HCT116 (cell line): ENCODE results near the gene CPEB3. TPM values are rescaled to one million over a fixed set of nuclear protein-coding genes. Genes with fewer than 3 reads are reported as not detected.

Source experiments
- ATAC-seq: fragments of 200-7000 bp; cut with Tn5 transposase; 2 replicates; pipeline ENCODE4 v1.9.1; 2020; ENCODE audit warnings: mild to moderate bottlenecking, moderate library complexity
- BruUV-seq: library from RNA; stranded (reverse); fragments of 400-500 nt; replicated peaks from 2 replicates; lab custom pipeline; 2021; lab: Mats Ljungman, UMichigan
- CTCF ChIA-PET: fragments of 300-600 bp; sonication (Branson Sonifier 250); formaldehyde crosslinking; loops from one replicate; lab custom pipeline; 2021; ENCODE audit warnings: antibody characterized with exemption; lab: Charles Lee
- POLR2A ChIA-PET: fragments of 300-600, 350-600 bp; sonication (Branson Sonifier 250); formaldehyde crosslinking; loops from one replicate; lab custom pipeline; 2021; ENCODE audit warnings: antibody characterized with exemption; lab: Charles Lee
- RAD21 ChIA-PET, 2 experiments: fragments of 300-600 bp; sonication (Branson Sonifier 250); formaldehyde crosslinking; loops; one replicate each; lab custom pipeline; 2023; ENCODE audit warnings: low total read pairs in 2 of 2; ENCODE audit not compliant: uncharacterized antibody in 2 of 2, unreplicated experiment in 2 of 2, low non-redundant PET in 1 of 2; lab: Charles Lee
- DNase-seq: peaks from one replicate; pipeline ENCODE4 v3.0.0-alpha.2; 2010; ENCODE audit warnings: low read depth, low spot score
- H2AFZ ChIP-seq: fragments of 200-600 bp; shearing (Covaris generic), sonication (generic); 2 replicates; pipeline ENCODE4 v1.6.1; 2017; ENCODE audit warnings: low read depth, mixed run types, mixed read lengths, antibody characterized with exemption, low read length; ENCODE audit not compliant: poor library complexity, severe bottlenecking
- H3K27ac ChIP-seq: 2 replicates; pipeline ENCODE4 v1.5.1; 2012; ENCODE audit warnings: low read depth, low read length
- H3K27me3 ChIP-seq: fragments of 200-600 bp; sonication (generic); 2 replicates; pipeline ENCODE4 v1.6.1; 2016; ENCODE audit warnings: mixed run types, low read length, mixed read lengths; ENCODE audit not compliant: insufficient read depth
- H3K36me3 ChIP-seq, 2 experiments: fragments of 200-500 bp in 1 of 2; fragments of 200-600 bp in 1 of 2; sonication (Bioruptor generic) in 1 of 2; sonication (generic) in 1 of 2; 2 replicates each; pipeline versions ENCODE4 v1.5.1 to v1.6.1; 2014 to 2016; ENCODE audit warnings: low read length in 2 of 2, inconsistent platforms in 1 of 2, mixed read lengths in 1 of 2, mixed run types in 1 of 2; ENCODE audit not compliant: insufficient read depth in 2 of 2, control insufficient read depth in 1 of 2
- H3K4me1 ChIP-seq, 2 experiments: fragments of 200-600 bp in 1 of 2; sonication (generic) in 1 of 2; 2 replicates each; pipeline versions ENCODE4 v1.5.1 to v1.6.1; 2012 to 2017; ENCODE audit warnings: low read length in 2 of 2, inconsistent platforms in 1 of 2, mild to moderate bottlenecking in 1 of 2, mixed read lengths in 1 of 2, mixed run types in 1 of 2, moderate library complexity in 1 of 2; ENCODE audit not compliant: insufficient read depth in 2 of 2, control insufficient read depth in 1 of 2
- H3K4me2 ChIP-seq: fragments of 200-600 bp; sonication (generic); 2 replicates; pipeline ENCODE4 v1.6.1; 2017; ENCODE audit warnings: mixed run types, low read length, mixed read lengths
- H3K4me3 ChIP-seq, 2 experiments: fragments of 200-600 bp in 1 of 2; sonication (generic) in 1 of 2; replicated peaks in 1 of 2; 2 replicates each; pipeline ENCODE4 v1.5.1; 2011 to 2016; ENCODE audit warnings: low read length in 2 of 2, control low read depth in 1 of 2, low read depth in 1 of 2, mild to moderate bottlenecking in 1 of 2, mixed read lengths in 1 of 2, mixed run types in 1 of 2
- H3K79me2 ChIP-seq: fragments of 200-600 bp; sonication (generic); 2 replicates; pipeline ENCODE4 v1.6.1; 2017; ENCODE audit warnings: mild to moderate bottlenecking, mixed run types, low read length, moderate library complexity, mixed read lengths; ENCODE audit not compliant: insufficient read depth
- H3K9ac ChIP-seq: fragments of 200-600 bp; sonication (generic); 2 replicates; pipeline ENCODE4 v1.6.1; 2016; ENCODE audit warnings: low read length, mixed read lengths
- H3K9me2 ChIP-seq: fragments of 200-600 bp; sonication (generic), shearing (Covaris generic); 2 replicates; pipeline ENCODE4 v1.6.1; 2017; ENCODE audit warnings: mixed run types, mild to moderate bottlenecking, moderate library complexity; ENCODE audit not compliant: insufficient read depth
- H3K9me3 ChIP-seq, 2 experiments: fragments of 200-500 bp in 1 of 2; fragments of 200-600 bp in 1 of 2; sonication (Bioruptor generic) in 1 of 2; sonication (generic) in 1 of 2; 2 replicates each; pipeline ENCODE4 v1.6.1; 2014 to 2017; ENCODE audit warnings: low read length in 2 of 2, mixed read lengths in 2 of 2, inconsistent platforms in 1 of 2, low read depth in 1 of 2, mild to moderate bottlenecking in 1 of 2, mixed run types in 1 of 2, moderate library complexity in 1 of 2; ENCODE audit not compliant: control insufficient read depth in 1 of 2, insufficient read depth in 1 of 2
- H4K20me1 ChIP-seq: fragments of 200-600 bp; sonication (generic), shearing (Covaris generic); 2 replicates; pipeline ENCODE4 v1.6.1; 2017; ENCODE audit warnings: mixed run types, mild to moderate bottlenecking, moderate library complexity; ENCODE audit not compliant: insufficient read depth
- CBX3 ChIP-seq: IDR thresholded peaks from 2 replicates; pipeline ENCODE4 v1.6.1; 2012; ENCODE audit warnings: low read depth
- EGR1 ChIP-seq: IDR thresholded peaks from 2 replicates; pipeline ENCODE4 v1.6.1; 2012; ENCODE audit warnings: low read depth
- EZH2 ChIP-seq: fragments of 200-600 bp; sonication (generic); IDR thresholded peaks from 2 replicates; pipeline ENCODE4 v1.6.1; 2017; ENCODE audit warnings: antibody characterized with exemption, mixed run types
- EZH2phosphoT487 ChIP-seq: fragments of 200-600 bp; IDR thresholded peaks from 2 replicates; pipeline ENCODE4 v1.6.1; 2018; ENCODE audit warnings: antibody characterized with exemption, borderline replicate concordance
- FOSL1 ChIP-seq: IDR thresholded peaks from 2 replicates; pipeline ENCODE4 v1.6.1; 2012; ENCODE audit warnings: low read depth
- JUND ChIP-seq: IDR thresholded peaks from 2 replicates; pipeline ENCODE4 v1.6.1; 2012
- MAX ChIP-seq: IDR thresholded peaks from 2 replicates; pipeline ENCODE4 v1.6.1; 2012
- POLR2A ChIP-seq: IDR thresholded peaks from 2 replicates; pipeline ENCODE4 v1.7.0; 2011; ENCODE audit warnings: borderline replicate concordance; ENCODE audit not compliant: insufficient read depth, insufficient read length; ENCODE audit errors: extremely low read depth
- SIN3A ChIP-seq: IDR thresholded peaks from 2 replicates; pipeline ENCODE4 v1.6.1; 2012; ENCODE audit warnings: low read depth
- SRF ChIP-seq: IDR thresholded peaks from 2 replicates; pipeline ENCODE4 v1.6.1; 2012; ENCODE audit warnings: low read depth
- TCF7L2 ChIP-seq: IDR thresholded peaks from 2 replicates; pipeline ENCODE4 v1.7.0; 2011; ENCODE audit warnings: borderline replicate concordance, inconsistent platforms; ENCODE audit not compliant: insufficient read depth, insufficient read length; ENCODE audit errors: extremely low read depth
- ZBTB33 ChIP-seq: IDR thresholded peaks from 2 replicates; pipeline ENCODE4 v1.6.1; 2011; ENCODE audit warnings: mild to moderate bottlenecking, low read length, moderate library complexity; ENCODE audit not compliant: insufficient replicate concordance; ENCODE audit errors: extremely low read depth
- ZFX ChIP-seq: fragments of 450-650 bp; IDR thresholded peaks from 2 replicates; pipeline ENCODE4 v1.6.1; 2017
- ZNF274 ChIP-seq: fragments of 200-500 bp; sonication (Bioruptor generic); IDR thresholded peaks from 2 replicates; pipeline ENCODE4 v1.6.1; 2014; ENCODE audit warnings: mild to moderate bottlenecking, low read depth, low read length, inconsistent platforms
- intact Hi-C: fragments of 100-400 bp; cut with micrococcal nuclease; formaldehyde crosslinking; loops from 2 replicates; pipeline ENCODE4 v1.10.0; 2022
- total RNA-seq: library from RNA; stranded (reverse); gene quantifications from one replicate; pipeline ENCODE4 v1.2.1, GENCODE V29; 2021; ENCODE audit not compliant: unreplicated experiment
- TF ChIP-seq, protein P1 (sequence below): IDR thresholded peaks from 2 replicates; pipeline ENCODE4 v1.6.1; 2012

The CPEB3 gene
- total RNA-seq, 1 experiment from 2014 or later: 3.0 TPM

DNA sequence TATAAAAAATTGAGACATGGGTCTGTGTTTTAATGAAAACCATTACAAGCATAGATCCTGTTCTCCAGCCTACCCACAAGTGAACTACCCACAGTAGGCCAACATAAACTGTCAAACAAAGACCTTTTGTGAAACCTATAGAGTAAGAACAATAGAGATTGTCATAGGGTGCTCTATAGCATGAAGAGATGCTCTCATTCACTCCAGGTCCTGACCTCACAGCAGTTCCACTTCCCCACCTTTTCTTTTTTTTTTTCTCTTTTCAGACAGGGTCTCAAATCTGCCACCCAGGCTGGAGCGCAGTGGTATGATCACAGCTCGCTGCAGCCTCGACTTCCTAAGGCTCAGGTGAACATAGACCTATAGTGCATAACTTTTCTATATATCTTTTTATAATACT lies 72.3 kb downstream of the CPEB3 start:
- Histone ChIP-seq H3K79me2 (no peaks in the 10 kb centered on the region), H3K9ac (no peak overlapping the region), H3K27ac (no peak overlapping the region; the same call in 1 of the 2 replicates), H3K27me3 (no peaks in the 10 kb centered on the region), H3K9me3 (no peaks in the 10 kb centered on the region), H2AFZ (no peak overlapping the region), H3K4me1 (peaks cover 41 to 91% of the 10 kb centered on the region in 2 experiments), H4K20me1 (no peaks in the 10 kb centered on the region), H3K9me2 (no peaks in the 10 kb centered on the region), H3K4me3 (no peak overlapping the region), H3K4me2 (no peak overlapping the region; the same call in 1 of the 2 replicates), H3K36me3 (no peaks in the 10 kb centered on the region)
- ChIA-PET CTCF (no interaction called here), RAD21 (interaction anchor here in 1 of 2 experiments (0.9 kb wide), 1 partner anchor 72 kb away, joined by 3 read pairs; the partner anchor contains the start of genes CPEB3 and MARCHF5), POLR2A (no interaction called here)
- BruUV-seq: no TSS peak
- DNase-seq: no peak
- no peak for ATAC-seq
- TF ChIP-seq JUND (no peak), EZH2phosphoT487 (no peak), EZH2 (no peak), MAX (no peak), ZFX (no peak), EGR1 (no peak), SIN3A (no peak), FOSL1 (no peak), ZBTB33 (no peak), ZNF274 (no peak), SRF (no peak), TCF7L2 (no peak), CBX3 (no peak), POLR2A (no peak)
- TF ChIP-seq, protein P1, sequence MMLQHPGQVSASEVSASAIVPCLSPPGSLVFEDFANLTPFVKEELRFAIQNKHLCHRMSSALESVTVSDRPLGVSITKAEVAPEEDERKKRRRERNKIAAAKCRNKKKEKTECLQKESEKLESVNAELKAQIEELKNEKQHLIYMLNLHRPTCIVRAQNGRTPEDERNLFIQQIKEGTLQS: no peak
- intact Hi-C loops: loop anchor here (5.0 kb wide), 1 partner anchor 214 kb away; no protein-coding TSS in a partner anchor
